ENCODE measurements around the gene NEGR1.

The NEGR1 gene

DNA sequence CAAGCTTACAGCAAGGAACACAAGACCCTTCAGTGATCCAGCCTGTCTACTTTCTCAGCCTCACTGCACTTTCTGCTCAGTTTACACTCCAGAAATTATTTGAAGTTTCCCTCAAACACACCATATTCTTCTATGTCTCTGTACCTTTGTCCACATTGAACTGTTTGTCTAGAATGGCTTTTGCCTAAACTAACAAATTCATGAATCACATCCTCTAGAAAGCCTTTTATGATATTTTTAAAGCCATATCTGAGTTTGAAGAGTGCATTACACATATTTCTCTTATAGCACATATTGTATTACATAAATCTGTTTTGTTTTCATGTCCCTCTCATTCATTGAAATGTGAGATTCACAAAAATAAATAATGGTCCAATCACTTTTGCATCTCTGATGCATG is 755.5 kb downstream of the NEGR1 start:
- no peak for DNase-seq

DNA sequence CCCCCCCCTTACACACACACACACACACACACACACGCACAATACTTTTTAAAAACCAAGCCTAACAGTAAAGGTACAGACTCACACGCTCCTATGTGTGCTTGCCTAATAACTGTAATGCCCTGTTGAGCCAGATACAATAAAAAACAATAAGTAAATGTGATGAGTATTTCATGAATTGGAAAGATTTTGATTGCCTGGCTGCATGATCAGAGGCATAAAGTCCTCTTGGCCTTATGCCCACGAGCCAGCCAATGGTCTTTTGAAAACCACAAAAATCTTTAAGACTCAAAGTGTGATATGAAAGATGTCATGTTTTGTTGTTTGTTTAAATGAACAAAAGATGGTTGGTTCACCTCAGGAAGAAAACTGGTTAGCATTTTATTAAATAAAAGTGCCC is 759.6 kb downstream of the NEGR1 start:
- DNase-seq = no peak

DNA sequence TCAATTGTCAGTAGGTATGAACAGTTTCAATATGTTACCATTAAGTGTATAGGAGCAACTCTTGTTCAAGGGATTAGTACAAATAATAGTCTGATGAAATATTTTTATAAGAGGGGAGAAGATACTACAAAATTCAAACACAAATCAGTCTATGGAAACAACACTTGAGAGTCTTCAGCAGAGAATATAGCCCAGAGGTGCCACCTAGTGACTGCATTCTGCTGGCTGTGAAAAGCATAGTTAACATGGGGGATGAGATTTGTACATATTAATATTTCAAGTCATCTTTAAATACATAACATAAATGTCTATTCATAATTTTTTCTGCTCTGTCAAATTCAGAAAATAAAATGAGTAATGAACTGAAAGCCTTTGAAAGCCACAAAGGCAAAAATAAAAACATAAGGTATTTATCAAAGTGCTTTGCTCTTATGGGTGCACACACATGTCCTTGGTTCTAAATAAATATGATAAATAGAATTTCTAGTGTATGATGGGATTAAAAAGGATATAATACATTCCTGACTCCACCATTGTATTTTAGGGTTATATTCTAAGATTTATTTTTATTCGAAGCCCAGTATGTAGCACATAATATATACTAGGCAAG is 760.6 kb downstream of the NEGR1 start:
- DNase-seq = no peak

DNA sequence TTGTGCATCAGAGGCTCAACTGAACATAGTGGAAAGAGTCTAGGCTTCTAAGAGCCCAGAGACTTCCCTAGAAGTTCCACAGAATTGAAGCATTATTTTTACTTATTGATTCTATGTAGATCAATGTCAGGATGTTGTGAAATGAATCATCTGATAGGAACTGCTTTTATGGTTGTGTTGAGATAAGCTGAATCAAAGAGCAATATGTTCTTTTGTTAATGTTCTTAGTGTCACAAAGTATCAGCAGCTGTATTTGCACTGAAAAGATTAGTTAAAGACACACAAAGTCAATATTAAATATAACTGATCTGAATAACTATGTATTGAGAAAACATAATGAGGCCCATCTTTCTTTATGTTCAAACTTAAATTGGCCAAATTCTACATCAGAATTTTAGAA is 770.8 kb downstream of the NEGR1 start:
- no peak for DNase-seq

DNA sequence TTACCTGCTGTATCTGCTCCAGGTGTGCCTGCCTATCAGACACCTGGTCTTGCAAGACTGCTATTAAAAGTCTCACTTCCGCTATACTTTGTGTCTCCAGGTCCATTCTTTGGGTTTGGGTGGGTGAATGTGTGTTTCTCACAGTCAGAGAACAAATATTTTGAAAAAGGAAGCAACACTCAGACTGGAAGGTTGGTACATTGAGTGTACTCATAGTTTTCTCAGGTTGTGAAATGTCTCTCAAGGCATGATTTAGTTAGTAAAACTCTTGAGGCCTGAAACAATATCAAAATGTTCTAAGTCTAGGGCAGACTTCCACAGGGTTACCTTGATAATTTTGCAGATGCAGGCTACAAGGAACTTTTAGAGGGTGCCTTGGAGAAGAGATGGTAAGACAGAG is 771.6 kb downstream of the NEGR1 start:
- DNase-seq = no peak

DNA sequence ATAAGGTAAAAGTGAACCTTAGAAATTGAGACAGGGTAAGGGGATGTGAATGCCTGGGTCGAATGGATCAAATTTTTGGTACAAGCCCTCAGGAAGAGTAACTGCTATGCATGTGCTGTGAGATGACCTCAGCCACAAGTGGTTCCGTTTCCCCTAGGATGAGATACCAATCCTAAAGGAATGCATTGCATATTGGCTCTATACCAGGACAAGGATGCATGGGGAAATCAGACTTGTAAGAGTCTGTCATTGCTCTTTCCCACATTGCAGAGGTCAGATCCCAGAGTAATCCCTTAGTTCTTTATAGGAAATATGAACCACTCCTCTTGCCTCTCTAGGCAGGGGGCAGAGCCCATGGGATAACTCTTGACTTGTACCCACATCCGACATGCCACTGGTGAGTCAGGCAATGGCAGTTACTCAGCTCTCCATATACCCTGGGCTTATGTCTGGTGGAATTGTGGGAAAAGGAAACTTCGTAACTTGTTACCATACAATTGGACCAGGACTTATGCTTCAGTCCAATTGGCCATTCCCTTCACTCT is 773.2 kb downstream of the NEGR1 start:
- DNase-seq = no peak

DNA sequence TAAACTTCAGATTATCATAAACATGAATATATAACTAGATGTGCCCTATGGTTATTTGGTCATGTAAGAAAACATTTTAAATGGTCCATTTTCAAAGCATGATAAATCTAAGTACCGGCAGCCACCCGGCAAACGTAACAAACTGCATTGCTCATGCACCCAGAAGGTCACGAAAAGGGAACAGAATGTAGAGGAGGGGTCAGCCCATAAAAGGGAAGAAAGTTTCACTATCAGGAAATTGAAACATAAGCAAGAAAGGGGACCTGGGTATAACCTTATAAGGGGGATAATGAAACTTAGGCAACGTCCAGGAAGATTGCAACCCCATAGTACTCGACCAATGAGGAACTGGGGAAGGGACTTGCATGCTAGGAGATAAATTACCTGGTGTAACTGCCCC is 780.3 kb downstream of the NEGR1 start:
- DNase-seq = no peak

DNA sequence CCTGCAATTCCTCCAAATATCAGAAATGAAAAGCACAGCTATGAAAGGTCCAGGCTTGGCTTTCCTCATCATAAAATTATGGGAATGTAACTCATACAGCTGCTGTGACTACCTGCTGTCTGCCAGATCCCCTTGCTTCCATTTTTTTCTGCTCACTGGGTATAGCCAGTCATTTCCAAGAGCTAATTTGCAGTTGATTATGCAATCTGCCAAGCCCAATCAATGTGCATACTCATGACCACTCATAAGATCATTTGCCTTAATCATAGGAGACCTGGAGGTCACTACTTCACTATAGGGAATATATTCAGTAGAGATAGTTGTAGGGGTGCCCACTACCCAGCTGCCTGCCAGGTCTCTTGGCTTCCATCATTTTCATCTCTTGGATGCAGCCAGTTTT is 783.8 kb downstream of the NEGR1 start:
- no peak for DNase-seq

DNA sequence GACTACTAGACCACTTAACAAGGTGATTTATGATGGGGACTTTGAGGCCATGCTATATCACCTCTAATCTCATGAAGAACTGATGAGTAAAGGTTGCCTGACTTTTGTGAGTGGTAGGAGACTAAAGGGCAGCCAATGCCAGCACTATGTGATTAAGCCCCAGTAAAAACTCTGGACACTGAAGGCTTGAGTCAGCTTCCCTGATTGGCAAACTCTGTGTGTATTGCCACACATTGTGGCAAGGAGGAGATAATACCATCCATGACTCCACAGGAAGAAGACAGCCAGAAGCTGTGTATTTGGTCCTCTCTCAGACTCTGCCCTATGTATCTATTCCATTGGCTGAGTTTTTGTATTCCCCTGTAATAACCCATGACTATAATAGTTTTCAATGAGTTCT is 788.2 kb downstream of the NEGR1 start:
- DNase-seq = no peak

DNA sequence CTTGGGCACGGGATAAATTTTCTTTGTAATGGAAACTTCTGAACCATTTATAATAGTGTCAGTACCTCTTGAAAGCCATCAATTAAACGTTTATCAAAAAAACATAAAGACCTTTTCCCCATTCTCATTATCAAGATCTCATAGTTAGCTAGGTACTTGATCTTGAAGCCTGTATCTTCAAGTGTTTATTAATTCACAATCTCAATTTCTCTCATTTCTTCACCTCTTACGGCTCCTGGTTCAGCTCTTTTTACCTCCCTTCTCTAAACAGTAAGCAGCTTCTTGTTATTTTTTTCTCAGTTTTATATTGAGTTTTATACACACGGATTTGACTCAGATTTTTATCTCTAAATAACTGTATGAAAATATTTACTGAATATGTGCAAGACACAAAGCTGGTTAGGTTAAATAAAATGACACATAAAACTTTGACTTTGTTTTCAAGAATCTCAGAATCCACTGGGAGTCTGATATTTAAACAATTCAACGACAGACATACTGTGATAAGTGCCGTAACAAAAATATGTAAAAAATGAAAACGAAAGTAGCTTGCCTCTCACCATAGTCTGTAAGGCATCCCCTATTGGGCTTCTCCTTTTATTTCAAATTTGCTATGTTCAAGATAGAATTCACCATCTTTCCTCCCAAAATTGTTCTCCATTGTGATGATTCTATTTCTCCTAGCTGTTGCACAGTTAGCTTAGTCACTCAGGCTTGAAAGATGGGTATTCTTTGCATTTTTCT is 789.9 kb downstream of the NEGR1 start:
- DNase-seq = no peak

DNA sequence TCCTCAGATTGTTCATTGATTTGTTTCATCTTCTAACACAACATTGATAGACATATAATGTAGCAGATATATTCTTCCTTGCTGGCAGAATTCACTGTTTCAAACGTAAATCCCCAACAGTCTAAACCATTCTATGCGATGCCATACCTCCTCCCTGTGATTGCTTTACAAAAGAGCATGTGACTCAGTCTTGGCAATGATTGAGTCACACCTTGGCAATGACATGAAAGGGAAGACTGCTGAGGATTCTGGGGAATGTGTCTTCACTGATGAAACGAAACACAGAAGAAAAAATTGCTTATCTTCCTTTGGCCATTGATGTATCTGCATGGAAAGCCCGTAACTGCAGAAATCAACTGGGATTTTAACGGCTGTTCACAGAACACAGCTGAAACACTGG is 791.9 kb downstream of the NEGR1 start:
- no peak for DNase-seq

DNA sequence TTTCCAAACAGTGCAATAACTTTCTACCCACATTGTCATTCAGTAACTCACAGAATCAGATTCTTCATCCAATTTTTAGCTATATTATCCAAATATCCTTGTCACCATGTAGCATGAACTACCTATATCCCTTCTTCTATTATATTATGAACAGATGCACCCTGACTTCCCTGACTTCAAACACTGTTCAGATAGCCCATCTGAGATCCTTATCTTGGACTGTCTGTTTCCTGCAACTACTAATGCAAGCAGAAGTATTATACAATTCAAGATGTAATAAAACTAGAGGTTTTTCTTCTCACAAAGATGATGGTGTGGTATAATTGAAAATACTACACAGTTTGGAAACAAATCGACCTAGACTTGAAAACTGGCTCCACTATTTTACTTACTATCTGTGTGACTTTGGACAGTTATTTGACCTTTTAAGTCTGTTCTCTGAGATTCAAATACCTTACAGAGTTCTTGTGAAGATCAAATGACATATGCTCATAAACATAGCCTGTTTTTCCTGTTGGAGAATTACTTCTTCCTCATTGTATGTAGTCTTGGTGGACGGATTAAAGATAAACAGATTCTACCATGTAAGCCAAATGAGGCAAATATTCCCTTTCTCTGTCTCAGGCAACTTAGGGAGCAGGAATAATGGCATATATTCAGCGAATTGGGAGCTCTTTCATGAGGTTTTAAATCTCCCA is 793.6 kb downstream of the NEGR1 start:
- DNase-seq = no peak

DNA sequence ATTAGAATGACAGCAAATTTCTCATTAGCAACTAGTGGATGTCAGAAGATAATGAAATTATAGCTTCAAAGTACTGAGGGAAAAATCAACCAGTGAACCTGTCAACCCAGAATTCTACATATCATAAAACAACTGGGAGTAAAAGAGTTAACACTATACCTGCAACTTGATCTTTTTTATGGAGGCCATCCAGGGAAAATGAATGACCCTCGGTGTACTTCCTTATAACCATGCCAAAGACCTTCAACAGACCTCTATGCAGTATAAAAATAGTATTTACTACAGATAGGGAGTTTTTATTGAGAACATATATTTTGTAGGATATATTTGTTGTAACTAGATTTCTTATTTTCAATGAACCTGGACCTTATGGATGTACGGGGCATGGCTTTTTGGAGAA is 809.0 kb downstream of the NEGR1 start:
- DNase-seq = no peak

DNA sequence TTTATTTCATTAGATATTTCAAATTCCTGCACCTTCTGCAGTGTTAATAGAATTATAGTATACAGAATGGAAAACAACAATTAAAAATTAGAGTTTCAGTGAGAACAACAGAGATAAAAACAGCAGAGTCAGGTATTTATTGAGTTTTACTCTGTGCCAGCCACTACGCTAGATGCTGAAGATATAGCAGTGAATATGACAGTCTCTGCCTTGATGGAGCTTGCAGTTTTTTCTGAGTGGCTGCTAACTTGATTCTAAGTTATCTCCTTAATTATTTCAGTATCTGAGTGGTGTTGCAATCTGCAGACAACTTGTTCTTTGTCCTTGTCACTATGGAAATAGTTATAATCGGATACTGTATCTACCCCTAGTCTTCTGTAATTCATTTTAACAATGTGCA is 817.2 kb downstream of the NEGR1 start:
- no peak for DNase-seq

DNA sequence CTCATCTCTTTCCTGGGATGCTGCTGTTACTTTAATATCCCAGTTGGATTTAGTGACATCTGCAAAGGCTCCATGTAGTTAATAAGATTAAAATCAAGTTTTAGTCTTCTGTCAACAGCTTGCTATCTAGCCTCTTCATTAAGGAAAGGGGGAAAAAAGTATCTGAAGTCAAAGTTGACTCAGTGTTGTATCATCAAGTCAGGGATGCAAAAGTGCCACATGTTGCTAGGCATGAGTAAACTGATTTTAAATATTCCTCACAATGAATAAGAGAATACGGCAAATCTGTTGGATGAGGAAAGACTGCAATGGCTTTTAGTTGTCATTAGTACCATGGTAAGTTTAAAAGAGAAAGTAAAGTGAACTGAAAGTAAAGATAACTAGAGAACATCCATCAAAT is 818.3 kb downstream of the NEGR1 start:
- DNase-seq = no peak

DNA sequence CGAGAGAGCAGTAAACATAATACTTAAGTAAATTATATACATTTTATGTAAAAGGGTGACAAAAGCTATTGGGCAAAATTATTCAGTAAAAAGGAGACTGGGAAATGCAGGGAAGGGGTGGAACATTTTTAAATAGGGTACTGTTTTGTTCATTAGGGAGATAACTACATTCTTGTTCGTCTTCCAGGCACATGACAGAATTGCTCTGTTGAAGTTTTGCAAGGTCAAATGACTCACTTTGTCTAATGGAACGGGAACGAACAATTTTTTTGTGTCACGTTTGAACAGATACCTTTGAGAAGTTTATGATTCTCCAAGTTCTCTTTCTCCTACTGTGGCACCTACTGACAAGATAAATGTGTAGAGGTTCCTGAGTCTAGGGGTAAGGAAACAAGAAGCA is 819.2 kb downstream of the NEGR1 start:
- no peak for DNase-seq

DNA sequence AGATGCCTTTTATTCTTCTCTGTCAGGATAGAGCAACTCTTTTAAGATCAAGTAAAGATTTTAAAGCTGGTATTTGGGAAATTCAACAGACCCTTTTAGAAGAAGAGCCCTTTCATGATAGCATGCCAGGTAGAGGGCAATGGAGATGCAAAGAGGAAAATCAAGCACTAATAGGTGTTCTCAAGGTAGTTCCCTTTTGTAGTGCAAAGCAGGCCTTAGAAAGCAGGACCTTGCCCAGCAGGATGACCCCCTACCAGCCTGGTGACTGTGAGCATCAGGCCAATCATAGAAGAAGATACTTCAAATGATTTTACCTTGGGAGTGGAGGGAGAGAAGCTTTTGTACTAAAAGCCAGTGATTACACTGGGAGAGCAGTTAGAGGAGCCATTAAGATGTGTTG is 820.1 kb downstream of the NEGR1 start:
- no peak for DNase-seq

DNA sequence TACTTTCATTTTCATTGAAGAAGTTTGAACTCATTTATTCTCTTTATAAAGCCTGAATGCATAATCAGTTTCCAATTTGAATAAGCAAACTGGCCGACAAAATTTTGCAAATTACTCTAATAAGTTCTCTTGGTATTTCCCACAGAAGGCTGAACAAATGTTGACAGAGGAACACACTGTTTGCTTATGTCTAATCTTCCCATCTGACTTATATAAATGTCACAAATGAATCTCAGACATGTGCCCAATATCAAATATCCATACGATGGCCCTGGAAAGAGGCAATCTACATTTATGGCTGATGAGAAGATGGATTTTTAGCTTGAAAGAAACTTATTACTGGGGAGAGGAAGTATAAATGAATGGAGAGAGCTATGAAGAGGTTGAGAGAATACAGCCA is 820.9 kb downstream of the NEGR1 start:
- DNase-seq = no peak

DNA sequence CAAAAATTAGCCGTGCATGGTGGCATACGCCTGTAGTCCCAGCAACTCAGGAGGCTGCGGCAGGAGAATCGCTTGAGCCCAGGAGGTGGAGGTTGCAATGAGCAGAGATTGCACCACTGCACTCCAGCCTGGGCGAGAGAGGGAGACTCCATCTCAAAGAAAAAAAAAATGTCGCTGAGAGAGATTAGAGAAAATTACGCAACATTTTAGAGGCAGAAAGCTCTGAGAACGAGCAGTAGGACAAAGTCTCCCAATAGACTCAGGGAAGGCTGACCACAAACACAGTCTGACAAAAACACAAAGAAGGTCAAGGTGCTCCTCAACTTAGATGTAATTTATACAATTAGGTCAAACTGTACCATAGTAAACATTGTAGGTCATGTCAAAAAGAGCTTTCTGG is 833.9 kb downstream of the NEGR1 start:
- DNase-seq = no peak

DNA sequence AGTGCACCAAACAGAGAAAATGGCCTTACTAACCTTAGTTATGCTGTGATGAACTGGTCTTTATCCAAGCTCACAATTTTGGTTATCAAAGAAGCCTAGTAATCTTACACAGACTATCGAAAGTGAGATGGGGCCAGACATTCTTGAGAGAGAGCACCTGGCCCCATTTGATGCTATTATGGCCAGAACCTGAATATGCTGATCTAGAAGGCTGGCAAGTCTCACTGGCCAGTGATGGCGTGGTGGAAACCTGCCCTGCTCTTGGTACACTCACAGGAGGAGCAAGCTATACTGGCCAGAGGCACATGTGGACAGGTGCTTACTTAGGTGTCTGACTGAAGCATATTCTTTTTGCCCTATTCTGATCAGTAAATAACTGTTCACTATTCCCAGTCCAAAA is 843.7 kb downstream of the NEGR1 start:
- DNase-seq = no peak

DNA sequence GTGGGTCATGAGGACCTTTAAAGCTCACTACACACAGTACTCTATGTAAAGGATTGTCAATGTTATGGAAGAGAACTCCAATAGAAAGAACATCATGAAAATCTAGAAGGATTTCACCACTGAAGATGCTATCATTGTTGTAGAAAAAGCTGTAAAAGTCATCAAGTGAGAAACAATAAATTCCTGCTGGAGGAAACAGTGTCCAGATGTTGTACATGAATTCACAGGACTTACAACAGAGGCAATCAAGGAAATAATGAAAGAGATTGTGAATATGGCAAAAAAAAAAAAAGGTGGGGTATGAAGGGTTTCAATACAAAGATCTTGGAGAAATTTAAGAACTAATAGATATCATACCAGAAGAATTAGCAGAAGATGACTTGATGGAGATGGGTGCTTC is 846.4 kb downstream of the NEGR1 start:
- no peak for DNase-seq

DNA sequence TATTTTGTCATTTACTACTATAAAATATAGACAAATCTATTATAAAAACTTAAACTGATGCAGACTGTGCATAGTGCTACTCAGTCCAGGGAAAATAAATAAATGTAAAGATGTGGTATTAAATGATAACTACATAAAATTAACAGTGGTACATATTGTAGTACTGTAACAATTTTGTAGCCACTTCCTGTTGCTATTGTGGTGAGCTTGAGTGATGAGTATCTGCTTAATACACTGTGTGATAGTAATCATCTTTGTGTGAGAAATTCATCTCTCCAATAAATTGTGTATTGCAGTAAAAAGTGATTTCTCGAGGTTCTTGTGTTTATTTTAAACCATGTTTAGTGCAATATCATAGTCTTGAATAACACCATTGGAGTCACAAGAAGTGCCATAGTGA is 848.1 kb downstream of the NEGR1 start:
- DNase-seq = no peak

DNA sequence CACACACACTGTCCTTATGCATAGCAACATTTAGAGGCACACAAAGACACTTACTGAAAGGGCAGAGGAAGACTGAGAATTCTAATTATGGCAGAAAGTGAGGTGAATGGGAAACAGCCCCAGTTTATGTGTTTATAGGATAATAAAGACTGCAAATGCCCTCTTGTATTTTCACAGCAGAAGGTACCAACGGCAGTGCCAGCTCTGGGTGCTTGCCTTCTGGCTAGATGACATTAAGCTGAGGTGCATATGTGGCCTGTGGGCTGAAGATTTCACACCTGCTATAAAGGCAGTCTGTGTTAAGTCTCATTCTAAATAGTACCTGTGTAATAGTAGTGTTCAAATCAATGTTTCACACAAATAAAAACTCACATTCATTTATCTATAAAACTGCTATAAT is 854.3 kb downstream of the NEGR1 start:
- no peak for DNase-seq

DNA sequence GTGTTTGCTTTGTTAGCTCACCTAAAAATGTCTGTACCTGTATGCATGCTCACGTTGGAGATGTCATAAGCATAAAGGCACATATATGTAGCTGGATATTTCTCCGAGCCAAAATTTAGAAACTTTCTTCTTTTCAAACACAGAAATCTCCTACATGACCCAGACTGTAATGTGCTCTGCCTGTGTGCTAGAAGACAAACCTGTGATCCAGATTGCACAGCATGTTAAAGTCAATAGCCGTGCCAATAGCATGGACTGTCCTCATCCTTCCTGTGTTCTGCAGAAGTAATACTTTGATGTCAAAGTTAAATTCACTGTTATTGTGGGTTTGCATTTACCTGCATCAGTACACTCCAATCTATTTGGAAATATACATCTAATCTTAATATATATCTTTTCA is 855.3 kb downstream of the NEGR1 start:
- DNase-seq = no peak
